NOMO-1 treated with dmso at 0.1 percent for 144 hours (cell line): ENCODE data around the gene RYR3.

Experiments used
- DNase-seq: peaks from one replicate; lab custom pipeline; 2025; ENCODE audit not compliant: unreplicated experiment; lab: John Stamatoyannopoulos, UW

RYR3 gene

DNA sequence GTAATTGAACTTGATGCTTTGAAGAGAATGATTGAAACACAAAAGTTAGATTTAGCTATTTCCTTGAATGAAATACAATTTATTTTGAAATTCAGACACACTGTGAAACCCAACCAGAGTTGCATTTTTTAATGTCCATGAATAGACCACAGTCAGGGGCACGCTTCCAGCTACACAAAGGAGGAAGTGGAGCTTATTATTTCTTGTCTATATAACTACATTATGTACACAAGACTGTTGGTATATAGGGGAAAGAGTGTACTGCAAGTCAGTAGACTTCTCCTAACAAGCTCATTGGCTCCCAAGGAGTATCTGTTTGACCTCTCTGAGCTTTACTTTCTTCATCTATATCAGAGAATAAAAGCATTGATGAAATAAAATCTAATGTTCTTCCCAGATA lies 326.2 kb downstream of the RYR3 start:
- no peak for DNase-seq

- no peak for DNase-seq
Observed at GRCh38 chr15:33638453-33638852, 327.7 kb downstream of the RYR3 start.

GRCh38 chr15:33639051-33639450 lies 328.3 kb downstream of the RYR3 start:
- DNase-seq = no peak

- no peak for DNase-seq
Observed at GRCh38 chr15:33639456-33639855, 328.7 kb downstream of the RYR3 start.

DNA sequence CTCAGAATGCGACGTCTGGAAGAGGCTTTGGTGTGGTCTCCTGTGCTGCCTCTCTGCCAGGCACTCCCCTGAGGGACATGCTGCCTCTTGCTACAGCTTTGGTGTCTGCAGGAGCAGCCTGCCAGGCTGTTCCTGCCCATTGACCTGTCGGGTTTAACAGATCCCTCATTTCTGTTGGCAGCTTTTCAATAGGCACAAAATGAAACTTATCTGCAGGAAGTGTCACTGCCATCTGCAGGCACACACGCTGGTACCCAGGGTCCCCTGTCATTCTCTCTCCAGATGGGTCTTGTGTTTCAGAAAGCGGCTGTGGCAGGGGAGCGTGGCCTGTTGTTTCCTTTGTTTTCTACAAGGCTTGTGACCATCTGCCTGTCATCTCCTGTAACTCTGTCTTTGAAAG lies 329.2 kb downstream of the RYR3 start:
- DNase-seq = no peak

- no peak for DNase-seq
Observed at GRCh38 chr15:33641069-33641468, 330.3 kb downstream of the RYR3 start.

DNA sequence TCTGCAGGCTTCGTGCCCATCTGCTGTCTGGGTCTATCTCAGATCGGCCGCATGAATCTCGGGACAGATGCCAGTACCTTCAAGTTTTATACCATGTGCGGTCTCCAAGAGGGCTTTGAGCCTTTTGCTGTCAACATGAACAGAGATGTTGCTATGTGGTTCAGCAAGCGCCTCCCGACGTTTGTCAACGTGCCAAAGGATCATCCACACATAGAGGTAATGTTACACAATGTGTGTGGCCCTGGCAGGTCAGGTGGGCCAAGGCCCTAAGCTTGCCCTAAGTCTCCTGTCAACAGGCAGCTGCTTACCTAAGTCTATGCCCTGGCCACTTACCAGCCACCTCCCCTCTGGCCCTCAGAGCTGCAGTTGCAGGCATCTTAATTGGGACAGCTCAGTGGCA lies 333.5 kb downstream of the RYR3 start:
- DNase-seq = no peak

GRCh38 chr15:33646744-33647143 lies 336.0 kb downstream of the RYR3 start:
- DNase-seq = no peak

DNA sequence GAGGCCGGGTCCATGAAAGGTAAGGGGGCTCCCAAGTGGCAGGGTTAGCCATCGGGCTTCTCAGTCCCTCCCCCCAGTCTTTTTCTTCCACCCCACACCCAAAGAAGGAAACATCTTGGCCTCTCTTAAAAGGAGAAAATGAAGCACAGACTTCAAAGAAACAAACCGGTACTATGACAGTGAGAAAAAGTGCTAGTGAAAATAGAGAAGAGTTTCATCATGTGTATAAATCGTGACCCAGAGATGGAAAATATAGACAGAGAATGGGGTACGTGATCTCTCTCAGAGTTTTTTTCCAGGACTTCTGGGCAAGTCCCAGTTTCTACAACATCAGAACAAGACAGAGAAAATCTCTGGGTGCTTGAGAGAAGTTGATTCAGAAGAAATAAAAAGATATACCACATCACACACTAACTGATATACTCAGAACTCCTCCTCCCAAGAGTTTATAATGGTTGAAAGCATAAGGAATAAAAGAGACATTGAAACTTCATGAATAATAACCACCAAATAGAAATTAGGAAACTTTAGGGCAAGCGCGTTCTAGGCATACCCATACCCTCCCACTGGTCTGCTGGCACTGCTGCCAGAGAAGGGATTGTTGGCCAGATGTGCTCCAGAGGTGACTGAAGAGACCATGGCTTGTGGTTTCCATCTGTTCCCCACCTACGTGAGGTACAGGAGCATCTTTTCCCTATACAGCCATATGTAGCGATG lies 338.6 kb downstream of the RYR3 start:
- DNase-seq = no peak

DNA sequence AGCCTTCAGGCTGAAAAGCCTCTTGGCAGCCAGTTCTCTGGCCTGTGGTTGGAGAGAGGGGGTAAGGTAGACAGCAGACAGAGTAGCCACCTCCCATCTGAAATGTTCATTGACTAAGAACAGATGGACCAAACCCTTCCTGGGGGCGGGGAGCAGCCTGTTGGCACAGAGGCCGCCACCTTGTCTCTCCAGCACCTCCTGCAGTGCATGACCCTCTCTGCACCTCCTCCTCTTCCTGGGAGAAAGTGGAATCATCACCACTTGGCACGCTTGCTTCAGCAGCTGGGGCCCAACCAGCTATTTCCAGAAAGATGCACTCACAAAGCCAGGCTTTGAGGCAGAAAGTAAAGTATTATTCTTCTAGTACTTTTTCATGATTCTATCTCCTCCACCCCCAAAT lies 344.1 kb downstream of the RYR3 start:
- DNase-seq = no peak

DNA sequence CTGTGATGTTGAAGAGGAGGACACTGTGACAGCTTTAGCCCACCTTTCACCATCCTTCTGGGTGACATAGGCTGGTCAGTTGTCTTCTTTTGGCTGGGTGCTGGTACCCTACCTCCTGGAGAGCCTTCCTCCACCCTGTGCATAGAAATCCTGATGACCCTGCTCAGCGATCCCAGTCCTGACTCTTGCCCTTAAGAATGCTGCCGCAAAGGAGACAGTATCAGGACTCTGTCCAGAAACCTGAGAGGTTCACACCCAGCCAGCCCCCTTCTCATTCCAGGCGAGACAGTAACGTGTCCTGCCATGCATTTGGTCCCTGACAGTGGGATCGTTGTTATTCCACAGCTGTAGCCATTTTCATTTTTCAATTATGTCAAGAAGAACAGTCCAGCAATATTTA lies 344.7 kb downstream of the RYR3 start:
- no peak for DNase-seq

- DNase-seq = peak; percentile 18
Observed at GRCh38 chr15:33656168-33656567, 345.4 kb downstream of the RYR3 start.

DNA sequence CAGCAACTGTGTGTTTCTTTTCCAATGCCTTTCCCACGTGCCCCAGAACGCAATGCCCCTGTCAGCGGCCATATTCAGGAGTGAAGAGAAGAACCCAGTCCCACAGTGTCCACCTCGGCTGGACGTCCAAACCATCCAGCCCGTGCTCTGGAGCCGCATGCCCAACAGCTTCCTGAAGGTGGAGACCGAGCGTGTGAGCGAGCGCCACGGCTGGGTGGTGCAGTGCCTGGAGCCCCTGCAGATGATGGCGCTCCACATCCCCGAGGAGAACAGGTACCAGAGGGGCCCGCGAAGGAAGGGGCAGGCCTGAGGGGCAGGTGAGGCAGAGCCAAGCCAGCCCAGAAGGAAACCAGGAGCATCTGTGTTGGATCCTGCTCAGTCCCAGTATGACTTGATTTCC lies 349.4 kb downstream of the RYR3 start:
- DNase-seq = no peak

GRCh38 chr15:33662014-33662413 lies 351.2 kb downstream of the RYR3 start:
- DNase-seq = no peak

DNA sequence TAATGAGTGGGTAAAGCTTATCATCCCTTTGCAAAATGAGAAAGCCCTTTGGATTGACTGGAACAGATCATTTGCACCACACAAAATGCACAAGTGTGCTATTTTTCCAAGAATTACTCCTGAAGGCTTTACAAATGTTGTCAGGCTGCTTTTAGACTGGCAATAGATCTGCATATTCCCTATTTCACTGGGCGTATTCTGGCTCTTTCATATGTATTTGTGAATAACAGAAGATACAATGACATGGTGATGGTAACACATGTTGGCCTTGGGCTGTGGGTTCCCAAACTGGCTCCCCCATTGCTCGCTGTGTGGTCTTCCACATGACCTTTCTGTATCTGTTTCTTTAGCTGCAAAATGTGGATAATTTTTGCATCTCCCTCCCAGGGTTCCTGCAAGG lies 354.2 kb downstream of the RYR3 start:
- DNase-seq = no peak

GRCh38 chr15:33670567-33670966 lies 359.8 kb downstream of the RYR3 start:
- DNase-seq = peak; percentile 19

DNA sequence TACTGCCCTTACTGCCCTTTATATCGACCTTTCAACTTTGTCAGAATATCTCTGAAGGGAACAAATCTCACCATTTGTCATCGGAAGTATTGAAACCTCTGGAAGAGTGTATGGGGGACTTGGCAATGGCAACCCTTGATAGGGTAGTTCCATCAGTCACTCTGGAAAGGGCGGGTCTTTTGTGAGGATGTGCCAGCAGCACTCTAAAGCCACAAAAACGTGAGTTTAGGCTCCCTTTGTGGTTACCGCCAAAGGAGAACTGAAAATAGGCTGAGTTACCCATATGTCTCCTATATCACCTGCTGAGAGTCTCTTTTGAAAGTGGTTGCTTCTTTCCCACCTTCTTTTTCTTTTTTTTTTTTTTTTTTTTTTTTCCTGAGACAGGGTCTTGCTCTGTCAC lies 360.7 kb downstream of the RYR3 start:
- peak; percentile 47 for DNase-seq

DNA sequence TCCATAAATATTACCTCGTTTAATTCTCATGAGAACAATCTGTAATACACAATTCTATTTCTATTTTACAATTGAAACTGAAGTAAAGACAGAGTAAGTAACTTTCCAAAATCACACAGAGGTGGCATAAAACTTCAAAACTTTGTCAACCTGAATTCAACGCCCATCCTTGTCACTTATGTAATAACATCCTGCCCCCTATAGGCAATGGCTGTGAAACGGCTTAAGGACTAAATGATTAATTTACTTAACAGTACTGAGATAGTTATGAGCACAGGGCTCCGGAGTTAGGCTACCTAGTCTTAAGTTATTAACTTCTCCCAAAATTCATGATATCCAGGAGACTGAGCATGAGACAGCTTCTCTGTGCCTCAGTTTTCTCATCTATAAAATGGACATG lies 364.5 kb downstream of the RYR3 start:
- peak; percentile 4 for DNase-seq

GRCh38 chr15:33677238-33677830 lies 366.6 kb downstream of the RYR3 start:
- no peak for DNase-seq

GRCh38 chr15:33678176-33678575 lies 367.4 kb downstream of the RYR3 start:
- no peak for DNase-seq

- no peak for DNase-seq
Observed at GRCh38 chr15:33678602-33679001, 367.8 kb downstream of the RYR3 start.

DNA sequence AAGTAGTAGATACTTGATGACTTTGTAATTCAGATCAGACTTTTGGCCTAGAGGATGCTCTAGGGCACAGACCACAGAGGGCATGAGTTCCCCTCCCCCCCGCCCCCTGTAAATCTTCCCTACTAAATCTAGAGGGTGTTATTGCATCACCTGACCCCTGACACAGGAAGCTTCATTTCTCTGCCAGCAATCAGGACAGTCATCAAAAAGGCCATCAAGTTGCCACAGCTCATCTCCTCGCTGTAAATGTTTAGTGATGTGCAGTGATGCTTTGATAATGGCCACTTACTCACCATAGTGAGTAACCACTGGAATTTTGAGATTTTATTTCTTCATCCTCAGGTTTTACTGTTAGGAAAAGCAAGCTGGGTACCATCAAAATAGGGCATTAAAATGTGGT lies 368.3 kb downstream of the RYR3 start:
- no peak for DNase-seq

GRCh38 chr15:33680336-33680735 lies 369.6 kb downstream of the RYR3 start:
- DNase-seq = no peak
